Ascending aorta (tissue), 2 donors: ENCODE results near the gene LYPLA2. TPM values are rescaled to one million over a fixed set of nuclear protein-coding genes. Genes with fewer than 3 reads are reported as not detected.
"Not testable (repeated sequence)": the region's sequence is repeated elsewhere in the genome, so short reads cannot be mapped to it uniquely, and the experiment has no call there.

Source experiments
- DNase-seq, 2 donors: peaks; one replicate each; pipeline ENCODE4 v3.0.0-alpha.2; 2019; ENCODE audit warnings: low spot score in 2 of 2
- H3K27ac ChIP-seq, 2 donors: fragments of 200-600 bp; sonication (generic); one replicate each; pipeline ENCODE4 v1.5.1; 2016 to 2017; ENCODE audit warnings: mild to moderate bottlenecking in 1 of 2
- H3K27me3 ChIP-seq: fragments of 200-600 bp; sonication (generic); one replicate; pipeline ENCODE4 v1.5.1; 2017
- H3K36me3 ChIP-seq, 2 donors: fragments of 200-600 bp; sonication (generic); one replicate each; pipeline ENCODE4 v1.5.1; 2016
- H3K4me1 ChIP-seq, 2 donors: fragments of 200-600 bp; sonication (generic); one replicate each; pipeline ENCODE4 v1.5.1; 2016 to 2017; ENCODE audit warnings: mild to moderate bottlenecking in 1 of 2
- H3K4me3 ChIP-seq, 2 donors: fragments of 200-600 bp; sonication (generic); one replicate each; pipeline ENCODE4 v1.5.1; 2016 to 2017; ENCODE audit warnings: mild to moderate bottlenecking in 1 of 2
- H3K9me3 ChIP-seq, 2 donors: fragments of 200-600 bp; sonication (generic); one replicate each; pipeline ENCODE4 v1.5.1; 2016
- intact Hi-C: fragments of 100-400 bp; cut with DNase I; formaldehyde crosslinking; loops from one replicate; pipeline ENCODE4 v1.15.1; 2023
- total RNA-seq: library from RNA; depleted of rRNA; stranded (reverse); fragments of >200 nt; gene quantifications from one replicate; pipeline ENCODE4 v1.1.0, GENCODE V29; 2016
- TF ChIP-seq, protein P1 (sequence below), 3 experiments: fragments of 200-600 bp in 2 of 3; fragments of 450-650 bp in 1 of 3; sonication (generic) in 2 of 3; IDR thresholded peaks; one replicate each; pipeline ENCODE4 v1.5.1; 2016 to 2019; ENCODE audit warnings: antibody characterized with exemption in 3 of 3, mild to moderate bottlenecking in 1 of 3, moderate library complexity in 1 of 3

LYPLA2 gene
- total RNA-seq, 1 donor from 2014 or later, result 127 TPM

DNA sequence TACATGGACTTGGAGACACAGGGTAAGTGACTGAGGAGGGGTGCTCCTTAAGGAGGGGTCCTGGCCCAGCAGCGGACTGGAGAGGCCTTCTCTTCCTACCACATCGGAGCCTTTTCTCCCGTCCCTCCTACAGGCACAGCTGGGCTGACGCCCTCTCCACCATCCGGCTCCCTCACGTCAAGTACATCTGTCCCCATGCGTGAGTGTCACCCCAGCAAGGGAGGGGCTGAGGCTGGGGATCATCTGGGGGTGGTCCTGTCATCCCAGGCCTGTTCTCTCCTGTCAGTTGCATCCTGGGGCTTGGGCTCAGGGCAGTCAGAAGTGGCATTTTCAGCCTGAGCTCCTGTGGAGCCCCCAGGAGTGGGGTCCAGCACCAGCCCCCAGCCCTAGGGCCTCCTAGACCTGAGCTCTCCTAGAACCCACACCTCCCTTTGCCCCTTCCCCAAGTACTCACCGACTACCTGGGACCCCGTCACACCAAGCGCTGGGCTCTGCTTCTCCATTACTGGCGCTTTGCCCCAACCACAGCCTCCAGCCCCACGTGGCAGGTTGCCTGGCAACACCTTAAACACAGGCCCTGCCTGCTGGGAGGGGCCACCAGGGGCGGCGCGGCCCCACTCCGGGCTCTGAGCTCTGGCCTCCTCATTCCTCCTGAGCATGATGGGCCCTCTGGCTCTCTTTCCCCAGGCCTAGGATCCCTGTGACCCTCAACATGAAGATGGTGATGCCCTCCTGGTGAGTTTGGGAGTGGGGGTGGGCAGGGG lies 2.3 kb downstream of the LYPLA2 start:
- intact Hi-C loops, result no loop called here
- TF ChIP-seq, protein P1, sequence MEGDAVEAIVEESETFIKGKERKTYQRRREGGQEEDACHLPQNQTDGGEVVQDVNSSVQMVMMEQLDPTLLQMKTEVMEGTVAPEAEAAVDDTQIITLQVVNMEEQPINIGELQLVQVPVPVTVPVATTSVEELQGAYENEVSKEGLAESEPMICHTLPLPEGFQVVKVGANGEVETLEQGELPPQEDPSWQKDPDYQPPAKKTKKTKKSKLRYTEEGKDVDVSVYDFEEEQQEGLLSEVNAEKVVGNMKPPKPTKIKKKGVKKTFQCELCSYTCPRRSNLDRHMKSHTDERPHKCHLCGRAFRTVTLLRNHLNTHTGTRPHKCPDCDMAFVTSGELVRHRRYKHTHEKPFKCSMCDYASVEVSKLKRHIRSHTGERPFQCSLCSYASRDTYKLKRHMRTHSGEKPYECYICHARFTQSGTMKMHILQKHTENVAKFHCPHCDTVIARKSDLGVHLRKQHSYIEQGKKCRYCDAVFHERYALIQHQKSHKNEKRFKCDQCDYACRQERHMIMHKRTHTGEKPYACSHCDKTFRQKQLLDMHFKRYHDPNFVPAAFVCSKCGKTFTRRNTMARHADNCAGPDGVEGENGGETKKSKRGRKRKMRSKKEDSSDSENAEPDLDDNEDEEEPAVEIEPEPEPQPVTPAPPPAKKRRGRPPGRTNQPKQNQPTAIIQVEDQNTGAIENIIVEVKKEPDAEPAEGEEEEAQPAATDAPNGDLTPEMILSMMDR (IDR thresholded peaks at IDR 0.05), result no peak
- Histone ChIP-seq H3K9me3 (no peaks in the 10 kb centered on the region), H3K36me3 (peaks cover 24 to 26% of the 10 kb centered on the region in 2 donors), H3K4me1 (peaks cover 9 to 19% of the 10 kb centered on the region in 2 donors), H3K4me3 (no peak overlapping the region), H3K27ac (no peak overlapping the region), H3K27me3 (no peaks in the 10 kb centered on the region)
- no peak for DNase-seq

DNA sequence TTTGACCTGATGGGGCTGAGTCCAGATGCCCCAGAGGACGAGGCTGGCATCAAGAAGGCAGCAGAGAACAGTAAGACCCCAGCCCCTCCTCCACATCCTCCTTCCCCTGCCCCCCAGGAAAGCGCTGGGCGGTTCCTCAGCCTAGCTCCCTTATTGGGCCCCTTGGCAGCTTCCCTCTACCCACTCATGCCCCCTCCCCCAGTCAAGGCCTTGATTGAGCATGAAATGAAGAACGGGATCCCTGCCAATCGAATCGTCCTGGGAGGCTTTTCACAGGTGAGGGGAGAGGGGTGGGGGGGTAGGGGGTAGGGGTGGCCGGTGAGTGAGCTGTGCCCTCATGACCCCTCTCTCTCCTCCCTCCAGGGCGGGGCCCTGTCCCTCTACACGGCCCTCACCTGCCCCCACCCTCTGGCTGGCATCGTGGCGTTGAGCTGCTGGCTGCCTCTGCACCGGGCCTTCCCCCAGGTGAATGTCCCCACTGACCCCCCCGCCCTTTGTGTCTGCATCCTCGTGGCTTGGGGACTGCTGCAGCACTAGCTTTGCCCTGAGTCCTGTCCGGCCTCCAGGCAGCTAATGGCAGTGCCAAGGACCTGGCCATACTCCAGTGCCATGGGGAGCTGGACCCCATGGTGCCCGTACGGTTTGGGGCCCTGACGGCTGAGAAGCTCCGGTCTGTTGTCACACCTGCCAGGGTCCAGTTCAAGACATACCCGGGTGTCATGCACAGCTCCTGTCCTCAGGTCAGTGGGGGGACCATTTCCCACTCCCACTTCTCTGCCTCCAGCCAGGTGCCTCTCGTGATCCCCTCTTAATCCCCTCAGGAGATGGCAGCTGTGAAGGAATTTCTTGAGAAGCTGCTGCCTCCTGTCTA lies 3.2 kb downstream of the LYPLA2 start:
- Histone ChIP-seq H3K4me1 (peaks cover 9 to 20% of the 10 kb centered on the region in 2 donors), H3K36me3 (peaks cover 24 to 26% of the 10 kb centered on the region in 2 donors), H3K27ac (no peak overlapping the region), H3K9me3 (no peaks in the 10 kb centered on the region), H3K27me3 (no peaks in the 10 kb centered on the region), H3K4me3 (no peak overlapping the region)
- TF ChIP-seq, protein P1 (IDR thresholded peaks at IDR 0.05), result no peak
- intact Hi-C loops, result no loop called here
- no peak for DNase-seq

DNA sequence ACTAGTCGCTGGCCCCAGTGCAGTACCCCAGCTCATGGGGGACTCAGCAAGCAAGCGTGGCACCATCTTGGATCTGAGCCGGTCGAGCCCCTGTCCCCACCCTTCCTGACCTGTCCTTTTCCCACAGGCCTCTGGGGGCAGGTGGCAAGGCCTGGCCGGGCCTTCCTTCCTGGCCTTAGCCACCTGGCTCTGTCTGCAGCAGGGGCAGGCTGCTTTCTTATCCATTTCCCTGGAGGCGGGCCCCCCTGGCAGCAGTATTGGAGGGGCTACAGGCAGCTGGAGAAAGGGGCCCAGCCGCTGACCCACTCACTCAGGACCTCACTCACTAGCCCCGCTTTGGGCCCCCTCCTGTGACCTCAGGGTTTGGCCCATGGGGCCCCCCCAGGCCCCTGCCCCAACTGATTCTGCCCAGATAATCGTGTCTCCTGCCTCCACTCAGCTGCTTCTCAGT lies 3.8 kb downstream of the LYPLA2 start:
- Histone ChIP-seq H3K36me3 (peaks cover 24 to 26% of the 10 kb centered on the region in 2 donors), H3K4me1 (peaks cover 12 to 26% of the 10 kb centered on the region in 2 donors)
- intact Hi-C loops, H3K9me3 ChIP-seq, H3K4me3 ChIP-seq, DNase-seq, H3K27ac ChIP-seq, H3K27me3 ChIP-seq: not testable (repeated sequence)

DNA sequence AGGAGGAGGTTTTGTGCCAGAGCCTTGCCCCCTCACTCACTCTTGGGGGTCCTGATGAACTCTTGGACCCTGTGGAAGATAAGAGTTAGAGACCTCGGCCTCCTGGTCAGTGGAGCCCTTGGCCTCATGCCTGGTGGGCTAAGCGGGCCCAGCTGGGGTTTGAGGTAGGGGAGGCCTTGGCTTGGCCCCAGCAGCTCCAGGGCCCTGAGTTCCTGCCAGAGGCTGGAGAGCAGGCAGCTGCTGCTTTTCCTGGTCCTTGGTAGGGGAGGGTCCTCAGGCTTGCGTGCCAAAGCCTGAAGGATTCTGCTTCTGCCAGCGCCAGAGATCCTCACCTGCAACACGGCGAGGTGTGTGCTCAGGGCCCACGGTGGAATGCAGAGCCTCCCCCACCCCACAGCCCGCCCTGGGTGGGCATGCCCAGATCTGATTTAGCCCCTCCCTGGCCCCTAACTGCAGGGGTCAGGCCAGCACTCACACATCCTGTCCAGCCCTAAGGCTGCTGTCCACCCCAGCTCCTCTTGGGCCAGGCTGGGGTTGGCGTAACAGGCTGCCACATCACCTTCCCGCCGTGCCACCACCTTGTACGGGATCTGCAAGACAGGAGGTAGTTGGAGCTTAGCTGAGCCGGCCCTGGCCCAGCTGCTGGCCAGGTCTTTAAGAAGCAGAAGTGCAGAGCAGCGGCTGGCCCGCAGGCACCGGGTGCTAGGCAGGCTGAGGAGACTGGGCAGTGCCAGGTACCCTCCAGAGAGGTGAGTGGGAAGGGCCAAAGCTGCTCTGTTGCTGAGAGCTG lies 4.9 kb downstream of the LYPLA2 start:
- Histone ChIP-seq H3K4me1 (peaks cover 7 to 22% of the 10 kb centered on the region in 2 donors), H3K27me3 (no peaks in the 10 kb centered on the region), H3K27ac (no peak overlapping the region), H3K9me3 (no peaks in the 10 kb centered on the region), H3K36me3 (peaks cover 24 to 26% of the 10 kb centered on the region in 2 donors), H3K4me3 (no peak overlapping the region)
- intact Hi-C loops, result no loop called here
- TF ChIP-seq, protein P1 (IDR thresholded peaks at IDR 0.05), result no peak
- no peak for DNase-seq

DNA sequence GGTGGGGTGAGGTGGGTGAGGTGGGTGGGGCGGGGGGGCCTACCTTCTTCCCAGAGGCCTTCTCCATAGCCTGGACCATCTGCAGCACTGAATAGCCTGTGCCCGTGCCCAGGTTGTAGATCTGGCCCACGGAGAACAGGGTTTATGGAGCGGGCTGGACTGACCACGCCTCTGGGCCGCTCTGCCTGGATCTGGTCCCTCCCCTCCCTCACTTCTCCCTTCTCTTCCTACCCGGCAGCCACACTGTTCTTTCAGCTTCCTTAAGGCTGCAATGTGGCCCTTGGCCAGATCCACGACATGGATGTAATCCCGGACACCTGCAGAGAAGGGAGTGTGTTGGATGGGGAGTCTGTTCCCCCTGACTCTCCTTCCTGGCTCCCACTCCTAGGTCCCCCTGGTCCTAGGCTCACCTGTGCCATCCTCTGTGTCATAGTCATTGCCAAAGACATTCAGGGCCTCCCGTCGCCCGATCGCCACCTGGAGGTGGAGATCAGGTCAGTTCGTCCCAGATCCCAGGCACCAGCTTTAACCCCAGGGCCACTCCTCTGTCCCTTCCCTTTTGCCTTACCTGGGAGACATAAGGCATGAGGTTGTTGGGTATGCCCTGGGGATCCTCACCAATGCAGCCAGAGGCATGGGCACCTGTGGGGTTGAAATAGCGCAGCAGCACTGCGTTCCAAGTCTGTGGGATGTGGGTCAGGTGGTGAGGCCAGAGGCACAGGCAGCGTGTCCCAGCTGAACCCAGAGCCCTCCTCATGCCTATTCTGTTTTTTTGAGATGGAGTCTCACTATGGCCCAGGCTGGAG lies 5.7 kb downstream of the LYPLA2 start:
- no peak for DNase-seq
- no peaks in the 10 kb centered on the region for H3K27me3 ChIP-seq
- intact Hi-C loops, result no loop called here
- no peak overlapping the region for H3K4me3 ChIP-seq
- no peaks in the 10 kb centered on the region for H3K9me3 ChIP-seq
- H3K27ac ChIP-seq, result no peak overlapping the region
- H3K4me1 ChIP-seq, result peaks cover 11 to 25% of the 10 kb centered on the region in 2 donors
- peaks cover 24 to 26% of the 10 kb centered on the region in 2 donors for H3K36me3 ChIP-seq
- TF ChIP-seq, protein P1 (IDR thresholded peaks at IDR 0.05), result no peak
